Occipital lobe (tissue), 2 donors: Measurements from ENCODE around the gene SH2D3A. TPM values are rescaled to one million over a fixed set of nuclear protein-coding genes. Genes with fewer than 3 reads are reported as not detected.
"Not testable (repeated sequence)": the region's sequence is repeated elsewhere in the genome, so short reads cannot be mapped to it uniquely, and the experiment has no call there.

Source experiments
- DNase-seq: peaks from one replicate; lab custom pipeline; 2025; lab: John Stamatoyannopoulos, UW
- total RNA-seq: library from RNA; depleted of rRNA; stranded (reverse); fragments of >200 nt; gene quantifications from one replicate; pipeline ENCODE4 v1.2.3, GENCODE V29; 2014

SH2D3A gene
- total RNA-seq, 1 donor from 2014 or later, result not detected

- no peak for DNase-seq
Measured at GRCh38 chr19:6761053-6761676, 6.1 kb downstream of the SH2D3A start.

GRCh38 chr19:6760606-6761005 lies 6.6 kb downstream of the SH2D3A start:
- DNase-seq, result no peak

GRCh38 chr19:6754653-6755463 lies 12.4 kb downstream of the SH2D3A start:
- DNase-seq, result no peak

GRCh38 chr19:6754136-6754535 lies 13.1 kb downstream of the SH2D3A start:
- DNase-seq, result no peak

- DNase-seq, result no peak
Measured at GRCh38 chr19:6753178-6754031, 13.8 kb downstream of the SH2D3A start.

GRCh38 chr19:6752256-6753177 lies 14.7 kb downstream of the SH2D3A start:
- no peak for DNase-seq

- DNase-seq, result no peak
Measured at GRCh38 chr19:6751189-6751588, 16.0 kb downstream of the SH2D3A start.

DNA sequence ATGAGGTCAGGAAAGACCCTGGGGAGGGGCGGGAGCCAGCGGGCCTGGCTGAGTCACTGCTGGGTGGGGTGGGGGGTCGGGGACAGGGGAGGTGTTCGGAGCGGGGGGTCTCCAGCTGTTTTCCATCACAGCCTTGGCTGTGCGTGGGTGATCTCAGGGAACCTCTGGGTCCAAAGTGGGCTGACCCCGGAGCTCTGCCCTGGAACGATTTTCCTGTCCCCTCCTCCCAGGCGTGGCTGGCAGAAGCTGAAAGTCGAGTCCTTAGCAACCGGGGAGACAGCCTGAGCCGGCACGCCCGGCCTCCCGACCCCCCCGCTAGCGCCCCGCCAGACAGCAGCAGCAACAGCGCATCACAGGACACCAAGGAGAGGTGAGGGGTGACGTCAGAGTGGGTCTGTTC lies 17.2 kb downstream of the SH2D3A start:
- DNase-seq, result no peak

DNA sequence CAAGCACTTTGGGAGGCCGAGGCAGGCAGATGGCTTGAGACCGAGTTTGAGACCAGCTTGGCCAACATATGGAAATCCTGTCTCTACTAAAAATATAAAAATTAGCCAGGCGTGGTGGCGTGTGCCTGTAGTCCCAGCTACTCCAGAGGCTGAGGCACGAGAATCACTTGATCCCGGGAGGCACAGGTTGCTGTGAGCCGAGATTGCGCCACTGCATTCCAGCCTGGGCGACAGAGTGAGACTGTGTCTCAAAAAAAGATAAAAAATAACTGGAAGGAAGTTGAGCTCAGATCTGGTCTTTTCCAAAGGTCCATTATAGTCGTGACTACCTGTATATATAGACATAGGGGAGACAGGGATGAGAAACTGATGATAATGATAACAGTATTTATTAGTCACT lies 18.7 kb downstream of the SH2D3A start:
- DNase-seq, result not testable (repeated sequence)

DNA sequence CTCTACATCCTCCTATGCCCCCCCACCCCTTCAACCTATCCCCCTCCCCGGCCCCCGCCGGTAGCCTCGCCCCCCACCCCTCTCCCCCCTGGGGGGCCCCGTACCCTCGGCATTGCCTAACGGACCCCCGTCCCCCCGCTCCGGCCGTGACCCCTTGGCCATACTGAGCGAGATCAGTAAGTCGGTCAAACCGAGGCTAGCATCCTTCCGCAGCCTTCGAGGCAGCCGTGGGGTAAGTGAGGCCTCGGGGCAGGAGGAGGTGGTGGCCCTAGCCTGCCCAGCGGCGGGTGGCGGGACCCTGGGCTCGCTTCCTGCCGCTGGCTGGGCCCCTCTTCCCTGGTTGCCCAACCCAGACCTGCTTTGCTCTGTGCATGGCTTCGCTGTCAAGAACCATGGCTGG lies 21.3 kb downstream of the SH2D3A start:
- no peak for DNase-seq

GRCh38 chr19:6744381-6745301 lies 22.6 kb downstream of the SH2D3A start:
- DNase-seq, result peak; percentile 47

GRCh38 chr19:6743714-6744380 lies 23.4 kb downstream of the SH2D3A start:
- no peak for DNase-seq

- no peak for DNase-seq
Measured at GRCh38 chr19:6743066-6743465, 24.2 kb downstream of the SH2D3A start.

DNA sequence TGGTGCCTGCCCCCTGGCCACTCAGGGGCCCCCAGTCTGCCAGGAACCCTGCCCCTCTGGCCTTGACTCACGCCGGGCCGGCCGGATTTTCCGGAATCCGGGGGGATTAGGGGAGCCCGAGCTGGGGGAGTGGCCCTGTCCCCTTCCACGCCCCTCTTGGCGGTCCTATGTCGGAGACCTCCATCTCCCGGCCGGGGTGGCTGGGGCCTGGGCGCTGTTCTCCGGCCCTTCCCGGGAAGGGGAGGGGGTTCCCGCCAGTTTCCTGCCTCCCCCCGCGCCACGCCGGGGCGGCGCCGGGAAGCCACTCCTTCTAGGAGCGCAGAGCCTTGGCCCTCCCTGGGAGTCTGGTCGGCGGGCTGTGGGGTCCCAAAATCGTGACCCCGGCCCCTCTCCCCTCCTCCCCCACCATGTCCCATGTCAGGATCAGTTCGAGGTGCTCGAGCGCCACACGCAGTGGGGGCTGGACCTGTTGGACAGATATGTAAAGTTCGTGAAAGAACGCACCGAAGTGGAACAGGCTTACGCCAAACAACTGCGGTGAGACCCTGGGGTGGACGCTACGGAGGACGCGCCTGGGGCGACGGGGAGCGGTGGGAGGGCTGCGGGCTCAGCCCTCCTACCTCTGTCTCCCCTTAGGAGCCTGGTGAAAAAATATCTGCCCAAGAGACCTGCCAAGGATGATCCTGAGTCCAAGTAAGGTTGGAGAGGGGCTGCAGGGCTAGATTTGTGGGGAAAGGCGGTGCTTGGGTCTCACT lies 26.5 kb downstream of the SH2D3A start:
- DNase-seq, result no peak

- DNase-seq, result no peak
Measured at GRCh38 chr19:6739883-6740588, 27.2 kb downstream of the SH2D3A start.

DNA sequence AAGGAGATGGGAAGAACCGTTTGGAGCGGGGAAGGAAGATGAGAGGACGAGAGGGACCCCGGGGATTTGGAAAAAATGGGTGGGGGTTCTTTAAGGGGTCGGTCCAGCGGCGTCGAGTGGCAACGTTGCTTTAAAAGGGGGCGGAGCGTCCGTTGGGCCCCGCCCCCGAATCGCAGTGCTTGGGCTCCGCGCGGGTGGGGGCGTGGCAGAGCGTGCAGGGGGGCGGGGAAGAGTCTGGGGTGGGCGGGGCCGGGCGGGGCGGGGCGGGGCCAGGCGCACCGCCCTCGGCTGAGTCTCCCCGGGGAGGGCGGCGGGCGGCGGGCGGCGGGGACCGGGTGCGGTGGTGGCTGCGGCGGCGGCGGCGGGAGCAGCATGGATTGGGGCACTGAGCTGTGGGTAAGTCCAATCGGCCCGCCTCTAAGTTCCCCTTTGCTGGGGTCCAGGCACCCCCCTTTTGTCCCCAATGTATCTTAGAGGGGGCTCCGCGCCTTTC lies 27.8 kb downstream of the SH2D3A start, which contains the start of gene TRIP10:
TRIP10 (plus strand) TSS at position 291 of the 493 bp plus-strand sequence; CDS start at position 373, 82 bp downstream.
- peak; percentile 54 for DNase-seq

DNA sequence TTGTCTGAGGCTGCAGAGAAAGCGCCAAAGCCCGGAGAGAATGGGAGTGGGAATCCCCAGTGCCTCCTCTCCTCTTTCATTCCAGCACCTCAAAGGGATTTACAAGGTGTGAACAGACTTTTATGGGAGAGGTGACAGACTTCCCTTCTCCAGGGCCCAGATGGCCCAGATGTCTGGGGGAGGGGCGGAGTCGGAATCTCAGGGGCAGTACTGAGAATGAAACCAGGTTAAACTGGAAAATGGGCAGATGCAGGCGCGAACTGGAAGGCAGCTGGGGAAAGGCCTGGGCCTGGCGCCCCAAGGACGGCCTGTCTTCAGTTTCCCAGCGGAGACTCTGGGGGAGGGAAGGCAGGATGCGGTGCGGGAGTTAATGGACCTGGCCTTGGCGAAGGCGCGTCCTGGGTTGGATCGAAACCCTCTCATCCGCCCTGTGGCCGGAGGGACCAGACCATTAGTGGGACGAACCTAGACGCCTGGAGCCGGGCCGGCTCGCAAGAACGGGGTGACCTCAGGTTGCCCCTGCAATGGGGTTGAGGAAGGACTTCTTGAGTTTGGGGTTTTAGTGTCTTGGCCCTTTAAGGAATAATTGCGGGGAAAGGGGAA lies 28.3 kb downstream of the SH2D3A start:
- no peak for DNase-seq
